GM18861 (cell line): ENCODE results near the gene PLPP1.

Source experiments
- ATAC-seq: cut with Tn5 transposase; IDR thresholded peaks from one replicate; pipeline ENCODE4 v1.9.1; 2021; ENCODE audit not compliant: unreplicated experiment

PLPP1 gene

DNA sequence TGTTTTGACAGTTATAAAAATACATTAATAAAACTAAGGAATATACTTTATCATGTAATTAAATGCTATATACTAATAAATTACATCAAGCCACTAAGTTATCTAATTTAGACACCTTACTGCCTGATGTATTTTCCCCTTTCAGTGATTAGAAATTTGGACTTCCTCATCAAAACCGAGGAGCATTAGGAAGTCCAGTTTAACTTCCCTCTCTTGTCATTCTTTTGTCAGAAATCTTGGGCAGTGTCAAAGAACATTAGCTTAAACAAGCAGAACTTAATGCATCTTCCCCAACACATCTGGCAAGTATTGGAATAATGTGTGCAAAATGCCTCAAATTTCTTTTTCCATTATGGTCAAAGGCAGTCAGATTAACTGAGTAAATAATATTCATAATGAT is 81.6 kb downstream of the PLPP1 start:
- ATAC-seq: no peak

DNA sequence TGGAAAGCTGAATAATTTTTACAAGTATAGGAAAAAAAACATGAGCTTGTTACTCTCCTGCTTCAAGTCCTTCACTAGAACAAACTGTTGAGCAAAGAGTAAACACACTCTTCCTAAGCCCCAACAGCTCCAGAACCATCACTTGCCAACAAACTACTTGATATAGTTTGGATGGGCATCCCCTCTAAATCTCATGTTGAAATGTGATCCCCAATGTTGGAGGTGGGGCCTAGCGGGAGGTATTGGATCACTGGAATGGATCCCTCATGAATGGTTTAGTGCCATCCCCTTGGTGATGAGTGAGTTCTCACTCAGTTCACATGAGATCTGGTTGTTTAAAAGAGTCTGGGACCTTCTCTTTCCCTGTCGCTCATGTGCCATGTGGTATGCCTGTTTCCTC is 82.8 kb downstream of the PLPP1 start:
- ATAC-seq: no peak

DNA sequence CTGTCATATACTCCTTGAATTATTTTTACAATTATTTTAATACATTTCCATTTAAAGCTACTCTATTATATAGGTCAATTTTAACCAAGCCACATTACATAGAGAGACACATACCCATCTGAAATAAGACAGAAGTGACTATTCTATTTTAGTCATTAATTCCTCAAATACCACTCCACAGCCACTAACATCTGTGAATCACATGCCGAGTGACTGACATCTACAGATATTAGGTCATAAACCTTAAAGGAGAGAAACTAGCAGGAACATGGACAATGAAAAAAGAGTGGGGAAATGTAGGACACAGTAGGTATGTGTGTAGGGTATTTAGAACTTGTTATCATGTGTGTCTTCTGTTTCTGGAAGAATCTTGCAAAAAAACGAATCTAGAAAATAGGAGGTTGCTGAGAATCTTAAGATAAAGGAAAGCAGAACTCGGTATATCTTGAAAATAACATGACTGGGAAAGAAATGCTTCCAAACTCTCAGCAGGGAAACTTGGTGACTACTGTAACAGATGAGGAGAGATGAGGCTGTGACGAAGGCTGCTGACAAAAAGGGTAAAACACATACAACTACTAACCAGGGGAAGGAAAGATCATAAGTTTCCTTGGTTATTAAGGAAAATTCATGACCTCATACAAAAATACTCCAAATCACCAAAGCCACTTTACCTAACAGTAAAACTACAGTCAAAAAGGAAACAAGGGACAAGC is 84.6 kb downstream of the PLPP1 start:
- no peak for ATAC-seq

DNA sequence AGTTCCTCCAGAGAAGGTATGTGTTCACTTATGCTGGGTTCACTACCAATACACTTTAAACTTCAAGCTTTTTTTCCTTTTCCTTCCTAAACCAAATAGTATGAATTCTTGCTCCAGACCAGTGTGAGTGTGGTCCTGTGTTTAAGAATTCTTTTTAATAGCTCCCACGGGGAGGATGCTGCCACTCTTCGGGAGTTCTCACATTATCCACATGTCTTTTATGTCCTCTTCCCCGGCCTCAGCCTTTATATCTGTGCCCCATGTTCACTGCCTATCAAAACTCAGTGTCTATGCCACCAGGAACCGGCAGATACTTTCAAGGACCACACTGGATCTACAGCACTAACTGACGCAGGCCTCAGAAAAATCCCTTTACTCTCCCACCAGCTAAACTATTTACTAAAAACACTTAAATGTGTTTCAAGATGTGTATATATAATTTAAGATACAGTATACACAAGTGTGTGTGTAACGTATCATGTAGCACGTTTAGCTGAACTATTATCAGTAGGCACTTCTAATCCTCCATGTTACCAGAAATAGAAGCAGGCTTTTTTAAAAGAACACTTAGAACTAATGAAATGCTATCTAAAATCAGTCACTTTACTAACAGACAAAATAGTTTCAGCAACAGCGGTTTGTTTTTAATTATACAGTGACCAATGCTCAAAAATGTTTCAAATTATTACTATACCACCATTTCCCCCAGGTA is 88.0 kb downstream of the PLPP1 start:
- no peak for ATAC-seq

DNA sequence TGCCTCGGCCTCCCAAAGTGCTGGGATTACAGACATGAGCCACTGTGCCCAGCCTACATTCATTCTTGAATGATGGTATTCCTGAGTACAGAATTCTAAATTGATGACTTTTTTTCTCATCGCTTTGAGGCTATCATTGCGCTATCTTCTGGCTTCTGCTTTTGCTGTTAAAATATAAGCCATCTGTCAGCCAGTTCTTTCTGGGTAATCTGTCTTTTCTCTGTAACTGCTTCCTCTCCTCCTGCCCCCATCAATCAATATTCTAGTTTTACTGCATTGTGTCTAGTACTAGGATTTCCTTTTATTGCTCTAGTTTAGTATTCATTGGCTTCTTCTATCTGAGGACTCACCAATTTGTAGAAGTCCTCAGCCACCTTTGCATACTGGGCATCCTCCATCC is 89.0 kb downstream of the PLPP1 start:
- no peak for ATAC-seq

DNA sequence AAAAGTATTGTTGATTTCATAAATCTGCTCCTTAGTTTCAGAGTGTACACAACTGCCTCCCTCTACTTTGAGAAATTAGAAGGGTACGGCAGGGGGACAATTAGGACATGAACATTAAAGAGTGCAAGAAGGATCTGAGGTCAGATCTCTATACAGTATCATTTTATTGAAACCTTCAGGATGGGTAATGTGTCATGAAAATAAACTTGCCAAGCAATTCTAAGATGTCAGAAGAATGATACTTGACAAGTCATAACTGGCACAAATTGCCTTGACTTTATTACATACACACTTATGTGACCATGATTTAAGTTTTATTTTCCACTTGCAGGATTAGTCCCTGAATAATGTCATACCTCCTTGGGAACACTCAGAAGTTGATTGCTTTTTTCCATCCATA is 92.8 kb downstream of the PLPP1 start:
- ATAC-seq: no peak

DNA sequence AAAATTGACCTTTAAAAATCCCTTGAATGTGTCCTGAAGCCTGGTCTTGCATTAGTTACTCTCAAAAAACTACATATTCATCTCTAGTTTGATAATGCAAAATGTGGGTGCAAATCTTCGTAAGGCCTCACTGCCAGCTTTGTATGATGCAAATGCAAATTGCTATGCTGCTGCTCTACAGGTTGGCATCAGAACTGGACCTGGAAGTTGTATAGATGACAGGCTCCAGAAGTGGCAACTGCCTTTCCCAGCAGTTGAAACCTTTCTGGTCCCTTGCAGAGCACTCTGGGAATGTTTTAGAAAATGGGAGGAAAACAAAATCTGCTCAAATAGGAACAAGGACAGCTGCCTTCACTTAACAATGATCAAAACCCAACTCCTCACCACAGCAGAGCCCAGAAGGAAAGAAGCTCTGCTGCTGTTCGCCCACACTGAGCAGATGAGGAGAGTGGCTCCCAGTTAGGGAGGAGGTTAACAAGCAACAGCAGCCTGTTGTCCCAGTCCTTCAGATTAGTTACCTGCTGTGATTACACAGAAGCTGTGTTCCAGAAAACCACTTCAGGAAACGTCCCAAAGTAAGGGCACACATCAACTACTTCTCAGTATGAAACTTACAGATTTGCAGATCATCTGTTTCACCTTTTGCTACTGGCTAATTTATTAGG is 93.5 kb downstream of the PLPP1 start:
- no peak for ATAC-seq

DNA sequence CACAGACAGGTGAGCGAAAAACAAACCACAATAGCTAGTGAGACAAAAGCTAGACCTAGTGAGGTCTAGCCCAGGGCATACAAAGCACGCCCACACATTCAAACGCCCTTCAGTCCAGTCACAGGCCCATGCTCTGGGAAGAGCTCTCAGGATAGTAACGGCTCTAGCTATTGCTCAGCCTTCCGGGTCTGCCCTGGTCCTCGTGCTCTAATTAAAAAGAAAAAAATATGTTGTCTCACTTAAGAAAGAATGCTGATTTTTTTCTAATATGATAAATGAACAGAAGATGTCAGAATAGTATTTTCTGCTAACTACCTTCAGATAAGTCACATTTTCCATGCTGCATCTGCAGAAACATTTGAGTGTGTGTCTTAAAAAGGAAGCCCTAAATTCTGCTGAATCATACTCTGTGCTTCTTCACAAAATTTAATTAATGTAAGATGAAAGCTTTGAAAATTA is 94.5 kb downstream of the PLPP1 start:
- ATAC-seq: no peak

DNA sequence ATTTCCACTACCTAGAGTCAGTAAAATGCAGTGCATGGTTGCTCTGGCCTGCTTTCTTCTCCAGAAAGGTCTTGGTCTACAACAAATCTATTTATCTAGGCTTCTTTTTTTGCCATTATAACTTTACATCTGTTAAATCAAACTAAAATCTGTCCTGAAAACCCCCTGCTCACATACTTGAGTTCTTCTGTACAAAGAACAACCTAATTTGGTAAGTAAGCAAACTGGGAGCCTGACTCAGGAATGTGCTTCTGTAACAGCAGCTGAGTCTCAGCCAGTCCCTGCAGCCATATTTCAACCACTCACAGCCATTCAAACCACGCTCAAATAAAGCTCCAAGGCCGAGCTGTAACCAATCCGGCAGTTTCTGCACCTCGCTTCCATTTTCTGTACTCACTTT is 95.8 kb downstream of the PLPP1 start:
- no peak for ATAC-seq

DNA sequence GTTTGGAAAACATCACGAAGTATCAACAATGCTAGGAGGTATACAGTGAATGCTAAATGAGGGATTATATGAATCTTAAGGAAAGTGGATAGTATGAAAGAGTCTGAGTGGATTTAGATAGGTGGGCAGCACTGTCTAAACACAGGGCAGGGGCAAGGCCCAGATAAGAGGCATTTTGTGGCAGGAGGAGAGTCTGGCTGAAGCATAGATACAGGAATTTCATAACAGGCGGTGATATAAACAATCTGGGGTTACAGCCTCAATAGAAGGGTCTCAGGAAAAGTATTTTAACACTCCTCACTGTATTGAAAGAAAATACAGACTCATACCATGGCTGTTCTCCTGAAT is 96.9 kb downstream of the PLPP1 start:
- no peak for ATAC-seq

DNA sequence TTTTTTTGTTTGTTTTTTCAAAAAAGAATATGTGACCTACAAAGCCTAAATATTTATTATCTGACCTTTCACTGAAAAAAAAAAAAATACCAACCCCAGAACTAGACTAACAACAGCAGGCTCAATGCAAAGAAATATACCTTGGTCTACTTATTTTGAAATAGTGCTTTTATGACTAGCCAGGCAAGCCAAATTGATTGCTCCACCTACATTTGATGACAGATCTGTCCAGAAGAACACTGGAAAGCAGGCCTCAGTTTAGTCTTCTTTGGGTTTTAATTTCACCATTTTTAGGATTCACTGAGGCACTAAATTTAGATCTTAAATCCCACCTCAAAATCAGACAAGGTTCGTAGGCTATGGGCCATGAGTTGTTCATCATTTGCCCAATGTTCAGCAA is 97.3 kb downstream of the PLPP1 start:
- ATAC-seq: no peak

DNA sequence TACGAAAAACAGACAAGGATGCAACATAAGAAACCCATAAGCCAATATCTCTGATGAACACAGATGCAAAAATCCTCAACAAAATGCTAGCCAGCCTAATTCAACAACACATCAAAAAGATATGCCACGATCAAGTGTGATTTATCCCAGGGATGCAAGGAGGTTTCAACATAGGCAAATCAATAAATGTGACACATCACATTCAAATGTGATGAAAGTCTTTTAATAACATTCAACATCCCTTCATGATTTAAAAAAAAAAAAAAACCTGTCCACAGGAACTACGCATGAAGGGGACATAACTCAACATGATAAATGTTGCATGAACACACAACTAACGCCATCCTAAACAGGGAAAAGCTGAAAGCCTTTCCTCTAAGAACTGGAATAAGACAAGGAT is 102.2 kb downstream of the PLPP1 start:
- no peak for ATAC-seq

DNA sequence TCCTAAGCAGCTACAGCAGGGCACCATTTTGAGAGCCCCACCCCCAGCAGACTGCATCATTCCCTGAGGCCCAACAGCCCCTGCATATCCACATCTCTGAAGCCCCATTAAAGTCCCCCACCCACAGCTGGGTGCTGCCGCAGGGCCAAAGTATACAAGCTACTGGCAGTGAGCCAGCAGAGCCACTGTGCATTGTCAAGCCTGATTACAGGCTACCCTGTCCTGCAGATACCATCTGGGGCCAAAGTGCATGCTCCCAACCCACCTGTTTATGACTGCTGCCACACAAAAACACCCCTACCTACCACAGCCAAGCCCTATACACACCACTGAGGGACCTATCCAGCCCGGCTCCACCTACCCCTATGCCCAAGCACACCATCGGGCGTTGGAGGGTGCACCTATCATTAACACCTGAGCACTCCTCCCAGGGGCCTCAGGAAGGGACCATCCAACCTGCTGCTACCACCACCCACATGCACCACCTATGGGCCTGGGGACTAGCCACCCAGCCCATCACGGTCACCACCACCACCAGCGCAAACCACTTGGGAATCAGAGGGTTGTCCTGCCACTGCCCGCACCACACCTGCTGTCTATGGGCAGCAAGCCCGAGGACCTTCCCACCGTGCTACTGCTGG is 105.0 kb downstream of the PLPP1 start:
- ATAC-seq: no peak

DNA sequence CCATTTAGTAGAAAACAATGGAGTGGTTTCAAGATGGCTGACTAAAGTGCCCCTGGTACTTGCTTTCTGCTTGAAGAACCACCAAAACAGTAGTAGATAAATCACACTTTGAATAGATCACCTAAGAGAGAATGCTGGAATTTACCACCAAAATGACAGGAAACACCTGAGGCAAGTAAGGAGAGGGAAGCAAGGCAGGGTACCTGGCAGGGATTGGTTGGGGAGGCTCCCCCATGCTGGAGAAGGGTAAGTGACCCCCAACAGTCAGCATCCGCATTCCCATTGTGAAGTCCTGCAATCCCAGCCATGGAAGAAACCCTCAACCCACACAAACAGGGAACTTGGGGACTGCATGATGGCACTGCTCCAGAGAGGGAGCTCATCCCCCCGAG is 105.5 kb downstream of the PLPP1 start:
- ATAC-seq: no peak

DNA sequence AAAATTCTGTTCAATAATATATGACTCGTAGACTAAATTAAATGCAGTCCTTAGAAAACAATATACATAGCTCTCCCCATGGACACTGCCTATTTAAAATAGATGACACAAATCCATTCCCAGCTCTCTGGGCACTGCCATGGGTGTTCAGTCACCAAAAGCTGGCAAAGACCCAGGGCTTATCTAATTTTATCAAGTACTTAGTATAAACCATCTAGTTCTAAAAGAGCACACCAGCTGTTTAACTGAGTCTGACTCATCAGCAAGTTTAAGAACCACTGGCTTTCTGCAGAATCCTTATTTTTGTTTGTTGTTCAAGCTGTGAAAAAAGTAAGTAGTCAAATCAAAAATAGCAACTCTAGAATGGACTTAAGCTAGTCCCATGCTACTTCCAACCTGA is 107.6 kb downstream of the PLPP1 start:
- ATAC-seq: no peak

DNA sequence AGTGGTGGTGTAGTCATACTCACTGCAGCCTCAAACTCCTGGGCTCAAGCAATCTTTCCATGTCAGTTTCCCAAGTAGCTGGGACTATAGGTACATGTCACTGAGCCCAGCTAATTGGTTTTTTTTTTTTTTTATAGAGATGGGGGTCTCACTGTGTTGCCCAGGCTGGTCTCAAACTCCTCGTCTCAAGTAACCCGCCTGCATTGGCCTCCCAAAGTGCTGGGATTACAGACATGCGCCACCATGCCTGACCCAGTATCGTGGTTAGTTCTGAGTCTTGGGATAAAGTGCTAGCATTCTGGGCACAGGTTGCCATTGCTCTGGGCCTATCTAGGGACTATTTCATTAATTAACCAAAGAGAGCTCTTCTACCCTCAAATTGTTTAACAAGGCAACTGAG is 108.3 kb downstream of the PLPP1 start:
- no peak for ATAC-seq

DNA sequence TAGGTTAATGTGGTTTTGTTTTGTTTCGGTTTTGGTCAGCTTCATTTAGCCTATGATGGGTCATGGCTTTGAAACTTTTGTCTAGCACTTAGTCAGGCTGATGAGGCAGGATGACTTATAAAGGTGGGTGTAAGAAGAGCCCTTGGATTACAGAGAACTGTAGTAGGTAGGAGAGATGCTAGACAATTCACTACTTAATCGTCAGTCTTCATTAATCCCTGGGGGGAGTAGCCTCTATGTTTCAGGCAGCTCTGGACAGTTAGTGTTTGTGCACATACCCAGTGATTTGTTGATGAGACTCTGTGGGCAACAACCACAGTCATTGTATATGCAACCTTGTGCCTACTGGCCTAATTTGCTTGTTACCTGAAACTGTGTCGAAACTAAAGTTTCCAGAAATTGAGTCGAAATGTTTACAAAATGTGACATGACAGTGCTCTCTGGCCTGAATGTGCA is 113.7 kb downstream of the PLPP1 start:
- peak; percentile 82 for ATAC-seq

DNA sequence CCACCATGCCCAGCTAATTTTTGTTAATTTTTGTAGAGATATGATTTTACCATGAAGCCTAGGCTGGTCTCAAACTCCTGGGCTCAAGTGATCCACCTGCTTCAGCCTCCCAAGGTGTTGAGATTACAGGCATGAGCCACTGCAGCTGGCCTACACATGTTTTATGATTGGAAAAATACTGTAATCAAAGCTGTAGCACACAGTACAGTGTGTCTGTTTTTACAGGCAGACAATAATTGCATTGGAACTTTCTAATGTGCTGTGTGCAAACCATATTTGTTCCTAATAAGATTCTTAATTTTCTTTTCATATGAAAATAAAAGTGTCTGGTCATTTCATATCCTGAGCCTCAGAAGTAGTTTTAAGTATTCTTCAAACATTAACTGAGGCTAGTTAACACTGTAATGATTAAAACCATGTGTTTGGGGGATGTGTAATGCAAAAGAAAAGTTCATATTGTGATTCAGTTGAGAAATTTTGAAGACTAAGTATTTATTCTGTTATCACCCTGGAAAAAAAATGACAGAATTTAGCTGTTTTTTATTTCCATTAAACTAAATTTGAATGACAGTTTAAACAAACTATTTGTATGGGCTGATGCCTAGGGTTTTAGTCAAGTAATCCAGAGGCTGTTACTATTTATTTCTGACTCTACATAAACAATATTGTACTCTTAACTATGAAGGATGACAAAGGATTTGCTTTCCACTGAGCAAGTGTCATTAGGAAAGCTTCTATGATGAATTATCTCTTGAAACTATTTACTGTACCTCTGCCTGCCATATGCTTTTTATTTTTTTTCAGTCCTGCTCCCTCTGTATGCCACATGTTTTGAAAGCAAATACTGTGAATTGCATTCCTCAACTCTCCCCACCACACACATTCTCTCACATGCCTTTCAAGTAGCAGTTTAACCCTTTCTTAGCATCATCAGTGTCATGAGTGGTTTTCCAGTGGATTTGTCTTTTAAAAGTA is 115.5 kb downstream of the PLPP1 start:
- ATAC-seq: no peak

DNA sequence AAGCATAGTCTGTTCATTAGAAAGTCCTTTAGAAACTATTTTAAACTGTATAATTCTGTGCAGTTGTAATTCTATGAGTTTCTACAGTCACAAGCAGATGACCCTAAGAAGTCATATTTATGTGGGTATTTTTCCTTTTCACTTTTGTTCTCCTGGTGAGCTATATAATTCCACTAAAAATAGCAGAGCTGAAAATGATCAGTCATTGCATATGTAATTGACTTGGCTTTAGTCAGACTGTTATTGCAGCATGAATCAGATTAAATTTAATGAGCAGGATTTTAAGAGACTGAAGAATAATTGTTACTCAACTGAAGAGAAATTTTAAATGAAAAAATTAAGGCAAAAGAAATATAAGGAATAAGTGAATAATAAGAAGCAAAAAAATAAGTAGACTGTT is 118.5 kb downstream of the PLPP1 start:
- ATAC-seq: no peak

DNA sequence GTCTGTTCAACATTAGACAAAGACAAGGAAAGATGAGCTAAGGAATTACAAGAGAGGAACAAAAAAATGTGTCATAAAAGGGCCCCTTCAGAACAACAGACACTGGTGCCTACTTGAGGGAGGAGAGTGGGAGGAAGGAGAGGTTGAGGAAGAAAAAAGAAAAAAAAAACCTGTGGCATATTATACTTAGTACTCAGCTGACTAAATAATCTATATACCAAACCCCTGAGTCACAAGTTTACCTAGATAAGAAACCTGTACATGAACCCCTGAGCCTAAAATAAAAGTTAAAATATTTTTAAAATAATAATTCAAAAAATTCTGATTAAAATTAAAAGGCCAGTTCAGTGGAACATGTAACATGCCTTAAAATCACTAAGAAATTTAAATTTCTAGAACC is 119.7 kb downstream of the PLPP1 start:
- no peak for ATAC-seq

DNA sequence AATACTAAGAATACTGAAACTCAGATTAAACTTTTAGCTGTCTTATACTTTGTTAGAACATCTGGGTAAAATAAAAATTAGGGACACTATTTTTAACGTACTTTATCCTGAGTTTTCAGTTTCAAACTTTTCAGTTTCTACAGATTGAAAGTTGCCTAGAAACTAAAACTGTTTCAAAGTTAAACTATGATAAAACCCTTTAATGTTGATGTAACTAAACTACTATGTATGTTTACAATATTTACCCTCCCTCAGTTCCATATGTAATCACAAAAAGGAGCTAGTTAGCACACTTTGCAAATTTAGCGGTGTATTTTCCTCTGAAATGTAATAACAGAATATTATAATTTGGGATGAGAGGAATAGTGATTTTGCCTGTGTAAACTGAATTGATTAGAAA is 121.1 kb downstream of the PLPP1 start:
- no peak for ATAC-seq
